NCI-H446 treated with DMSO at 0.1 percent for 48 hours (cell line): Measurements from ENCODE around the gene COPS4.
"Not testable (repeated sequence)": the region's sequence is repeated elsewhere in the genome, so short reads cannot be mapped to it uniquely, and the experiment has no call there.

Source experiments
- DNase-seq: peaks from one replicate; lab custom pipeline; 2025; lab: John Stamatoyannopoulos, UW

Gene COPS4

DNA sequence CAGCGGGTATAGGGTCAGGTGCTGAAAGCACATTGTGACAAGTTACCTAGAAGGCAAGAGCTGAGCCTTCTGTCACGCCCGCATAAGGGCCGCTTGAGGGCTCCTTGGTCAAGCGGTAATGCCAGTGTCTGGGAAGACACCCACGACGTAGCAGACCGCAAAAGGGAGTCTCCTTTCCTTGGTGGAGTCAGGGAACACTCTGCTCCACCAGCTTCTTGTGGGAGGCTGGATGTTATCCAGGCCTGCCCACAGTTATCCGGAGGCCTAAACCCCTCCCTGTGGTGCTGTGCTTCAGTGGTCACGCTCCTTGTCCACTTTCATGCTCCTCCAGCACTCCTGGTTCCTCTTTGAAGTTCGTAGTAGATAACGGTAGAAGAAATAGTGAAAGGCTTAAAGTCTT, 50.0 kb downstream of the COPS4 start:
- not testable (repeated sequence) for DNase-seq

DNA sequence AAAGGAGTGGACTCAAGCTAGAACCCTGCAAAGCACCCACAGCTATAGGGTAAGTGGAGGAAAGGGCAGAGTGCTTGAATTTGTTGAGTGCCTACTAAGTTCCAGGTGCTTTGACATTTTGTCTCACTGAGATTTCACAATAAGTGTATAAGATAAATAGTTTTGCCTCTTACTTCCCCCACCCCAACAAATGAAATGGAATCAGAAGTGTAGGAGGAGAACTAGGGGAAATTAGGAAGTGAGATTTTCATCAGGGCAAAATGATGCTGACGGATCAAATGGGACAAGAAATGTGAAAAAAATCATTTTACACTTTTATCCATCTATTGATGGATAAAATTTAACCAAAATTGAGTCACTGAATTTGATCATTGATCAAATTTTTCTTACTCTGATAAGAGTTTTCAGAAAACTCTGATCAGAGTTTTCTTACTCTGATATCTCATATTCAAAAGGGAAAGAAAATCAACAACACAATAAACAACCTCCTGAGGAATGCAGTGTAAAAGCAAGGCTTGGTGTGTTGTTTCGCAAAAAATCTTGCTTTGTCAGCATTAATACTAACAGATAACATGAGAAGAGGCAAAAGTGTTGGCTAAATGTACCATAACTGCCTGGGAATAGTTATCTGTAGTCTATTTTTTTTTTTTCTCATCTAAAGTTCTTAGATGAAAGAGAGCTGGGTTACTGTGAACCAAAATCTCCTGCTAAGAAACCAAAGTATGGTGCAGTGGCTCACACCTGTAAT, 54.6 kb downstream of the COPS4 start:
- DNase-seq = no peak

DNA sequence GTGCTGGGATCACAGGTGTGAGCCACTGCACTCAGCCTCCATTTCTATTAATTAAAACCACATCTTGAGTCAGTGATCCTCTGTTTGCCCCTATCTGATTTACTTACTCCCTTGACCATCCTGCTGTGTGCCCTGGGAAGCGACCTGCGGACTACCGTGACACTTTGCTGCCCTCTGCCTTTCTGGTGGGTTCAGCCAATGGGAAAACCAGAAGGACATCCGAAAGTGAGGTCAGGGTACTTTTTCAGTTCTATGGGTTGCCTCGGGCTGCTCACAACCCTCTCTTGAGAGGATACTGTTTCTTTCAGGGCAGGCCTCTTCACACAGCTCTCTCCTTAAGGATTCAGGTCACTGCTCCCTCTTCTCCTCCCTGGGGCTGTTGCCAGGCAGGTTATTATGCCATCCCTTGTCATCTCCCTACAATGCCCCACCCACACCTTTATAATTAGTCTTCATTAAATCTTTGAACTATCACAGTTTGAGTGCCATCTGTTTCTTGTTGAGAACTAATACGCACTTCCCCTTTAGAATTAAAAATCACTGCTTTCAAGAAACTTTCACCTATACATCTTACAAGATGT, 58.2 kb downstream of the COPS4 start:
- no peak for DNase-seq

DNA sequence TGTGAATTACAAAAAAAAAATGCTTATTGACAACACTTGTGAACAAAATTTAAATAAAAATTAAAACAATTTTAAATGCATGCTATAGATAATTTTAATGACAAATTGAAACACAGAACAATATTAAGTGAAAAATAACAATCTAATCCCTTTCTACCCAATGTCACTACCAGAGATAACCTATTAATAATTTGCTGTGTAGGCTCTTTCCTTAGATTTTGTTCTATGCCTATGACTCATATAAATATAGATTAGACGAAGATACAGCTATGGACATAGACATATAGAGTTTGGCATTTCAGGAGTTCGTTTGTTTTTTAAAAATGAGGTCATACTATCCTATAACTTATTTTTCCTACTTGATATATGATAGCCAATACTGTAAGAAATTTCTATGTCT, 61.4 kb downstream of the COPS4 start:
- no peak for DNase-seq

DNA sequence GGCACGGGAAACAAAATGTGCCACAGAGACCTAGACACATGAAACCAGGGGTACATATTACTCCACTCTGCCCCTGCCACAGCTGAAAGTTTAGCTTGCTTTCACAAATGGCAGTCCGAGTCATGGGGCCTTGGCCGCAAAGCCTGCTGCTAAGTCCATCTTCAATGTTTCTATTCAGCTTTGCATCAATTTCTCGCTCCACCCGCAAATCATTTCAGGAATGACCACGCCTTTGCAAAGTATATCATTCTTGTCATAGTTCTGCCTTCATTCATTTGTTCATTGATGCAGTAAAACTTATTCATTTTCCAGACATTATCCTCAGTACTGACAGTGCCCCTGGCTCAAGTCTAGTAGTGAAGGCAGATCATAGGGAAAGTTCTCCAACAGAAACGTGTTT, 70.0 kb downstream of the COPS4 start:
- no peak for DNase-seq

DNA sequence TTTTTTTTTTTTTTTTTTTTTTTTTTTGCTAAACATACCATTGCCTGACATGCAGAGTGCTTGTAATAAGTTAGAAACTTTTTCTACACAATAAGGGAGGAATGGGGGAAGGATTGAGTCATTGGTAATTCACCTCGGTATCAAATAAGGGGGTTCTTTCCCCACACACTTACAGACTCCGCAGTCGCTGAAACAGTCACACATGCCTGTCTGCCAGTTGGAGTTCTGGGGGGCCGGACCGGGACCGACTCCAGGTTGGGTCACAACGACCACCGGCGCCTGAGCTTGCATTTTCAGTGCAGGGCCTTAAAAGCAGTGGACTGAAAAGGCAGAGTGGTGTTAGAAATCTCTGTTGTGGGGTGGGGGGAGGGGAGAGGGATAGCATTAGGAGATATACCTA, 72.6 kb downstream of the COPS4 start:
- no peak for DNase-seq

DNA sequence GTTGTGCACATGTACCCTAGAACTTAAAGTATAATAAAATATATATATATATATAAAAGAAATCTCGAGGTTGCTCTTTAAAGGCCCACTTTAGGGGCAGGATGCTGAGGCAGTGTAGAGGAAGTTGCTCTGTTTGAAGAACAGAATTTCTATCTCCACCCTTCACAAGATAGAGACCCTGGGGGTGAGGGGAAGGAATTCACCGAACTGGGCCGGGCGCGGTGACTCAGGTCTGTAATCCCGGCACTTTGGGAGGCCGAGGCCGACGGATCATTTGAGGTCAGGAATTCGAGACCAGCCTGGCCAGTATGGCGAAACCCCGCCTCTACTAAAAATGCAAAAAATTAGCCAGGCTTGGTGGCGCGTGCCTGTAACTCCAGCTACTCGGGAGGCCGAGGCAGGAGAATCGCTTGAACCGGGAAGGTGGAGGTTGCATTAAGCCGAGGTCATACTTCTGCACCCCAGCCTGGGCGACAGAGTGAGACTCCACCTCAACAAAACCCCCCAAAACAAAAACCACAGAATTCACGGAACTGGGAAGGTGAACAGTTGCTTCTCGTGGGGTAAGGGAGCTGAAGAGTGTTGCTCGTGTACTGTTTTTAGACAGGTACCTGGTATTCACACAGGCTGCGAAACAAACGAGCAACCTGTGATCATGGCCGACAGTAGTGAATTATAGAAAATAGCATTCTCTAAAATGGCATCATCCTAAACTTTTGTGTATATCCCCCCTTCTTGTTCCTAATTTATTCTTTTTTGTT, 73.3 kb downstream of the COPS4 start:
- DNase-seq = no peak

DNA sequence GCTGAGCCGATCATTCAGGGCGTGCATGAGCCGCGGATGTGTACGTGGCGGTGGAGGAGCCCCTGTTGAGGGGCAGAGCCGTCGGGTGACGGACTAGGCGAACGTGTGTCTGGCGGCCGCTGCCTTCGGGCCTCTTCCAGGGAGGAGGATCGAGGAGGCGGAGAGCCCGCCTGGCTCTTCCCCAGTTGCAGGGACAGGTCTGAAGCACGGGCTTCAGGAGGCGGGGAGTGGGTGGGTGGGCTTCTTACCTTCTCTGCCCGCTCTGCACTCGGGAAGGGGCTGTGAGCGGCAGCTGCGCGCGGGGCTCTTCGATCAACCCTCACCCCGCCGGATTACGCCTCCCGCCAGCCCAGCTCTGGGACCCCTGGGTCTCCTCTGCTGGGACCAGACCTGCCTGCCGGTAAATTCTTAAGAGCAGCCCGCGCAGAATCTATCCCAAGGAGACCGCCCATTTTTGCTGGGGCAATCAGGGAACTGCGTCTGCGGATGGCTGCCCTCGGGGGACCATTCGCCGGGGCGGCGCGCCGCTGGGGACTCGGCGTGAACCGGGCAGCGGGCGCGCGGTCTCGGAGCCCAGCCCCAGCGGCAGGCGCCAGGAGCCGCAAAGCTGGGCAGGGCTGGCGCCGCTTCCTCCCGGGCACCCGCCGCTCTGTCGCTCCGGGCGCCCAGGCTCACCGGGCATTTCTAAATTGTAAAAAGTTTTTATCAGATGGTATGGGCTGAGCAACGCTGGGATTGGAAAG, 74.7 kb downstream of the COPS4 start:
- no peak for DNase-seq

DNA sequence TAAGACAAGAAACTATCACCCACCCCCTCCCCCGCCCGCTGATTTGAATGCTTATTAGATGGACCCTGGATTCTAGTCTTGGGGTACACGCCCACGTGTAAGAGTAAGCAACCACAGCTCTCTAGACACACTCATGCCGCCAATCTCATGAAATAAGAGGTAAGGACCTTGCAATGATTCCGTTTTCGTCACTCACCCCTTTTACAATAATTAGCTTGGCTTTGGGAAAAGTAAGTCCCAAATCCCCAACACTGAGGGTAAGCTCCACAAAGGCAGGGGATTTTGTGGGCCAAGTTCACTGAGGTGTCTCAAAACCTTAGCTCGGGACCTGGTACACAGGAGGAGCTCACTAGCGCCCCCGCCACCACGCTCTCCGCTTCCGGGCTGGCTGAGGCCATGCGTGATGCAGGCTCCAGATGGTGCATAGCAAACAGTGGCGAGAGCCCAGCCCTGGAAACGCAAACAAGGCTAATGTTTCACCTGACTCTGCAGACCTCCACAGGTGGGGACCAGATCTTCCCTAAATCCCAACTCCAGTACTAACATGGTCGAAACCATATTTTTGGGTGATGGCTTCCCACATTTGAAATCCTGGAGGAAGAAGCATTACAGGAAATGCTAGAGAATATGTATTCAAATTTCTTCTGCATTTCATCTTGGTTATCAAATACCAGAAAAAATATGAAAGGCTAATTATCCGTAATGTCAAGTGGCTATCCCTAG, 75.4 kb downstream of the COPS4 start:
- peak; percentile 67 for DNase-seq

DNA sequence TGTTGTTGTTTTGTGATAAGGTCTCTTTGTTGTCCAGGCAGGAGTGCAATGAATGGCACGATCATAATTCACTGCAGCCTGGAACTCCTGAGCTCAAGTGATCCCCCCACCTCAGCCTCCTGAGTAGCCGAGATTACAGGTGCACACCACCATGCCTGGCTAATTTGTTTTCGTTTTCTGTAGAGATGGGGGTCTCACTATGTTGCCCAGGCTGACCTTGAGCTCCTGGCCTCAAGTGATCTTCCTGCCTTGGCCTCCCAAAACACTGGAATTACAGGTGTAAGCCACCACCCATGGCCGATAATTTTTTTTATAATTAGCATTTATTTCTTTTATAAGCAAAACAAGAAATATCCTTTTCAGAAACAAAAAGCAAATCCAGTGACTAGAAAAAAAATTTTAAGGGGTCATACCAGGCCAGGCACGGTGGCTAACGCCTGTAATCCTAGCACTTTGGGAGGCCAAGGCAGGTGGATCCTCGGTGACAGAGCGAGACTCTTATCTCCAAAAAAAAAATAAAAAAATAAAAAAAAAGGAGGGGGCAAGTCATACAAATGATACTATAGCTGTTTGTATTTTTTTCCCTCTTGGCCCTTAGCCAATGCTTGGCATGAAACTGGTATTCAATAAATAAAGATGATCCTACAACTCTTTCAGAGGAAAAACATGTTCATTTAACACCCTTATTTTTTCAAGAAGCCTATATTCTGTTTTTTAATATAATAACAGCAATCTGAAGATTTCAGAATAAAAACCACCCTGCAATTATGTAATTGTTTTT, 76.2 kb downstream of the COPS4 start:
- peak; percentile 2 for DNase-seq

DNA sequence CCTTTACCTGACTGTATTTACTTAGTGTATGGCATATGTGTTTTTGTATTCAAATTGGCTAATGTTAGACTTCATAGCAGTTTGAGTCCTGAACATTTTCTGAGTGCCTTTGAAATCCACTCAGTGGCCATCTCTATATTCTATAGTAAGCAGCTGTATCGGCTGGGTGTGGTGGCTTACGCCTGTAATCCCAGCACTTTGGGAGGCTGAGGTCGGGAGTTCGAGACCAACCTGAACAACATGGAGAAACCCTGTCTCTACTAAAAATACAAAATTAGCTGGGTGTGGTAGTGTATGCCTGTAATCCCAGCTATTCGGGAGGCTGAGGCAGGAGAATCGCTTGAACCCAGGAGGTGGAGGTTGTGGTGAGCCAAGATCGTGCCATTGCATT, 76.8 kb downstream of the COPS4 start:
- DNase-seq = not testable (repeated sequence)

DNA sequence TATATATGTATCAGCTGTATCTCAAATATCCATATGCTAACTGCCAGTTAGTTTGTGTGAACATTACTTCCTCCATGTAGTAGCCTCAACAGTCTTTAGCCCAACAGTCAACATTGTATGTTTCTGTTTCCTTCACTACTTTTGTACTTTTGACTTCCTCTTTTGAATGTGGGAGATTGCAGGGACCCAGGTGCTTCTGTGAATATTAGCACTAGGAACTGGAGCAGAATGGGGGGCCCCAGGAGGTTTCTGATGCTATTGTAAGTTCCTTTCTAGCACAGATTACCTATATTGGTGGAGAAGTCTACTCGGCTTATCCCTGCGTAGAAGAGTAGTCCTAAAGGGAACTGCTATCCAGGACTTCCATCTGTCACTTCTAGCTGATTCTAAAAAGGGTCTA, 77.2 kb downstream of the COPS4 start:
- DNase-seq = no peak

DNA sequence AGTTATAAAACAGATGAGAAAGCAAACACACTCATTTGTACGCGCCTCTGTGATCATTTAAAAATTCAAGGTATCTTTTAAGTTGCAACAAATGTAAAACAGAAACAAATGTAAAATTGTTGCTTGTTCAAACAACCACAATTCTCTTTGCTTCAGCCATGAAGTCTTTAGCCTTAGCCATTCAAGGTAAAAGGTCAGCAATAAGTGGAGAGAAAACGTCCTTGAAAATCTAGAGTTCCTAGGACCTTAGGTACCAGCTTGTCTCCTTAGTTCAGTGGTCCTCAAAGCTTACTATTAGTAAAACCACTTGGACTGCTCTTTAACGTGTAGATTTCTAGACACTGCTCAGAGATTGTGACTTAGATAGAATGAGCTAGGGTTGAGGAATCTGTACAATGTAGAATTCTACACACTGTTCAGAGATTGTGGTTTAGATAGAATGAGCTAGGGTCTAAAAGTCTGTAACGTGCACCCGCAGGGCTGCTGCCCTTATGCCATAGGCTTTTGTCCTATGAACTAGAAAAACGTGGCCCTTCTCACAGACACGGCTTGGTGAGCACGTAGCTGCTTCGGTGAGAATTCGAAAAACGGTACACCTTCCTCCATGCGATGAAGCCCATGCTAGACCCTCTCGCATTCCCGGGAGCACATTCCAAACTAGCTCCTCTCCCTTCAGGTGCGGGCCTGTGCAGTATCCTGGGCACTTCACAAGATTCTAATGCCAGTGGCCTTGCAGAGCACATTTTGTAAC, 77.9 kb downstream of the COPS4 start:
- no peak for DNase-seq

DNA sequence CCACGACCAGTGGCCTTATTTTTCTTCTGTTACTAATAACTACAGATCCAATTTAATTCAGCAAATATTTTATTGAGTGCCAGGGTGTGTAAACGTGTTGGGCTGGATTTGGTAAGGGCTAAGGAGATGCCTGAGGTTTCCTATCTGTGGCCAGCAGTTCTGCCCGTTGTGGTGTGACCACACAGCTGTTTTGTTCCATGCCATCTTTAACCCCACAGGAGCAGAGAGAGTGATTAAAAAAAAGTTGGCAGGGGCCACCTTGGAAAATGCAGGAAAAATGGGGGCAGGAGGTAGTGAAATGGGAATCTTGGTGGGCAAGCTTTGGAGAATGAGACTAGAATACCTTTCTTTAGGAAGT, 78.4 kb downstream of the COPS4 start:
- DNase-seq = no peak

DNA sequence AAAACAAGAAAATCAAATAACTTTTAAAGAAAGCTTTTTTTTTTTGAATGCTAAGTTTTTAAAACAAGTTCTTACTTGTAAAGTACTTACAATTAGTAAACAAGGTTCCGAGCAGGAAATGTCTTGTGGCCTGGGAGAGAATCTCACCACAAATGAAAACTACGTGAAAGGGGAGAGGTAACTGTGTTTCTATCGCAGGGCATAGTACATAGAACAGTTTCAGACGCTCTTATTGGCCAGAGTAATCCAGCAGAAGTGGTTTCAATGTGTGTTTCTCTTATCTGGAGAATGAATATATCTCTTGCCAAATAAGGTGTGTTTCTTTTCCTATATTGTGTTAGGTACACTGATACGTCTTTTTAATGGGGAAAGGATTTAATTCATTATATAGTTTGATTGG, 79.6 kb downstream of the COPS4 start, which contains the start of gene PLAC8:
Gene PLAC8 (minus strand): TSS at position 154 of the 400 bp plus-strand sequence. CDS start 6,808 bp downstream, outside the sequence.
- DNase-seq = no peak

DNA sequence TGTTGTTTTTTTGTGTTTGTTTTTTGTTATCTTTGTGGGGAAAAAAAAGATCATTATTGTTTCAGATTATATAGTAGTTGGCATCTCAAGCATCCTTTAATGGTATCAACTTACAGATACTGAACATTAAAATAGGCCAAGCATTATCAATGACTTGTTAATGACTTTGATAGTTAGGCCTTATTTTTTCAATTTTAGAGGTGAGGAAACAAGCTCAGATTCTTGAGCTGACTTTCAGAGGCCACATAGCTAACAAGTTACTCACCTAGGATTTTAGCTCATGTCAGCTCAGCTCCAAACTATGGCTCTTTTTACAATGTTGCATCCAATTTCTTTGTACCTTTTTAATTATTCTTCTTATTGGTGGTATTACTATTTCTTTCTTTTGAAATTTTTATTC, 80.0 kb downstream of the COPS4 start:
- no peak for DNase-seq

DNA sequence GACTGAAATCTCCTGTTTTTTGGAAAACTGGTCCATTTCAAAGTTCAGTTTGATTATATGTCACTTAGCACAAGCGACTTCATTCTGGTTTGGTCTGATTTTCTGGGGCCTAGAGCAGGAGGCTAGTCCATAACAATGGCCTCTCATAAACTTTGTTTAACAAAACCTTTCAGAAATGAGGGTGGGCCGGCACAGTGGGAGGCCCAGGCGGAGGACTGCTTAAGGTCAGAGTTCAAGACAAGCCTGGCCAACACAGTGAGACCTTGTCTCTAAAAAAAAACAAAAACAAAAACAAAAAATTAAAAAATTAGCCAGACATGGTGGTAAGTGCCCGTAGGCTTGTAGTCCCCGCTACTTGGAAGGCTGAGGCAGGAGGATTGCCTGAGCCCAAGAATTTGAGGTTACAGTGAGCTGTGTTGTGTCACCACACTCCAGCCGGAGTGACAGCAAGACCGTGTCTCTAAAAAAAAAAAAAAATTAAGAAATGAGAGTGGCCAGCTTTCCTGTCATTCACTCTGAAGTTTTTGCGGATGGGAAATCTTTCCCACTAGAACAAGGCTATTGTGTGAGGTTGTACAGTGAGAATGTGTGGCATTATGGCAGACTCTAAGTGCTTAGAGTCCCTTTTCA, 80.8 kb downstream of the COPS4 start:
- DNase-seq = no peak

DNA sequence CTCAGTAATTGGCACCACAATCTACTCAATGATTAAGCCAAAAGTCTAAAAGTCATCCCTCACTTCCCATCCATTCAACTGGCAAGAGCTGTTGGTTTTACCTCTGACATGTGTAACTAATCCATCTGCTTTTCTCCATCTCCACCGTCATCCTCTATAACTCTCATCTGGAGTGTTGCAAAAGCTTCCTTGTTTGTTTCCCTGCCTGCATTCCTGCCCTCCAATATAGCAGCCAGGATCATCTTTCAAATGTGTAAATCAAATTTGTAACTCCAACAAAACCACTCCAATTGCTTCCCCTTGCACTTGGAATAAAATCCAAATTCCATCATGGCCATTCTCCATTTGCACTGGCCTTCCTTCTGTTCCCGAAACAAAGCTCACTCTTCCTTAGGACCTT, 83.9 kb downstream of the COPS4 start:
- DNase-seq = no peak

DNA sequence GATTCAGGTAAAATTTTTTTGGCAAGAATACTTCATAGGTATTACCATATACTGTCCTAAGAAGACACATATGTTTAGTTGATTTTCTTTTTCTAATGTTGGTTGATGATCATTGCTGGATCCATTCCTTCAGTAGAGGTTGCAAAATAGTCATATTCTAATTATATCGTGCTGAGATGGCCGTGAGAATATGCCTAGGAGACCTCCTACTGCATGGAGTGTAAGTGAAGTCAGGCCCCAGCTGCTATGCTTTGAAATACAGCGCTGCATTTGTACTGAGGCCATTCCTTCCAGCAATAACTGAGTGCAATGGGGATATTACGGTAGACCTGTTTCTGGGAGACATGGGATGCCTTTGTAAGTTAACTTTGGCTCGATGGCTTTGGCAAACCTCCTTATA, 86.3 kb downstream of the COPS4 start:
- DNase-seq = no peak
